NB4 (cell line): ENCODE measurements around the gene PAM.

Experiments
- MYC ChIP-seq: IDR thresholded peaks from 2 replicates; pipeline ENCODE4 v1.6.1; 2011; ENCODE audit warnings: low read depth, low read length
- POLR2A ChIP-seq: IDR thresholded peaks from 2 replicates; pipeline ENCODE4 v1.6.1; 2011; ENCODE audit warnings: mild to moderate bottlenecking; ENCODE audit not compliant: insufficient read length; ENCODE audit errors: extremely low read depth
- TF ChIP-seq, protein P1 (sequence below): IDR thresholded peaks from one replicate; pipeline ENCODE4 v1.5.1; 2012; ENCODE audit warnings: low read depth, low read length

DNA sequence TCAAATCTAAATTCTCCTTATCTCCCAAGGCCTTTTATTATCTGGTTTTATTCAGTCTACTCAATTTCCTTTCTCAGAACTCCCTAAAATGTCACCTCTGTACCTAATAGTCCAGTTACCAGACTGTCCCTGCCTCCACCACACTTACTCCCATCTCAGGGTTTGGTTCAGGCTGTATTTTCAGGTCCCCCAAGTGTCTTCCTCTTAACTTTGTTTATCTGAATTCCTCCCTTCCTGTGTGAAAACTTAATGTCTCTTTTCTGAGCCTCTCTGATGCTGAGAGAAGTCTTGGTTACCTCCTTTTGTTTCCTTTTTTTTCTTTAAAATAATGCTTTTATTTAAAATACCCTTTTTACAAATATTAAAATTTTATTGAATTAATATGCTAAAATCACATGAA is 133.4 kb downstream of the PAM start:
- TF ChIP-seq, protein P1, sequence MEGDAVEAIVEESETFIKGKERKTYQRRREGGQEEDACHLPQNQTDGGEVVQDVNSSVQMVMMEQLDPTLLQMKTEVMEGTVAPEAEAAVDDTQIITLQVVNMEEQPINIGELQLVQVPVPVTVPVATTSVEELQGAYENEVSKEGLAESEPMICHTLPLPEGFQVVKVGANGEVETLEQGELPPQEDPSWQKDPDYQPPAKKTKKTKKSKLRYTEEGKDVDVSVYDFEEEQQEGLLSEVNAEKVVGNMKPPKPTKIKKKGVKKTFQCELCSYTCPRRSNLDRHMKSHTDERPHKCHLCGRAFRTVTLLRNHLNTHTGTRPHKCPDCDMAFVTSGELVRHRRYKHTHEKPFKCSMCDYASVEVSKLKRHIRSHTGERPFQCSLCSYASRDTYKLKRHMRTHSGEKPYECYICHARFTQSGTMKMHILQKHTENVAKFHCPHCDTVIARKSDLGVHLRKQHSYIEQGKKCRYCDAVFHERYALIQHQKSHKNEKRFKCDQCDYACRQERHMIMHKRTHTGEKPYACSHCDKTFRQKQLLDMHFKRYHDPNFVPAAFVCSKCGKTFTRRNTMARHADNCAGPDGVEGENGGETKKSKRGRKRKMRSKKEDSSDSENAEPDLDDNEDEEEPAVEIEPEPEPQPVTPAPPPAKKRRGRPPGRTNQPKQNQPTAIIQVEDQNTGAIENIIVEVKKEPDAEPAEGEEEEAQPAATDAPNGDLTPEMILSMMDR: no peak
- no peak for TF ChIP-seq POLR2A
- no peak for TF ChIP-seq MYC
